Suppressor macrophage treated with lipopolysaccharide for 1 hour (primary cell): ENCODE data around the gene ERC1.
A peak's percentile ranks its signal among the peaks of the same experiment; 100 is the strongest.

Source experiments
- DNase-seq, 3 donors: peaks; one replicate each; pipeline ENCODE4 v3.0.0-alpha.2; 2020 to 2022

The ERC1 gene

DNA sequence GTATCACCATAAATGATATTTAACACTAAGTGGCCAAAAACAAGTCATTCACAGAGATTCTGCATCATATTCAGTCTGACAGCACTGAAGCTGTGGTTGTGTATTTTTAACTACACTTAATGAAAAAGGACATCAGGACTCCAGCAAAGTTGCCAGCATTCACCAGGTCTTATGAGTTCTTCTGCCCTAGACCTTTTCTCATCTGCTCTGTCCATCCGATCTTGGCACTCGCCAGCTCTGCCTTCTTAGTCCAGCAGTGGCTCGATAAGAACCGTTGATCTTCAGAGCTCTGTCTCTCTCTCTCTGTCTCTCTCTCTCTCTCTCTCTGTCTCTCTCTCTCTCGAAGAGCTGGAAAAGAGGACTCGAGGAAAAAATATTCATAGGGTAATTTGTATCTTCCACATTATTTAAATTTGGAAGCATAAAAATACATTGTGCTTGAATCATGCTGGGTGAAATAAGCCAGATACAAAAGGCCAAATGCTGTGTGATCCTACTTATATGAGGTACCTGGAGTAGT, 371.2 kb downstream of the ERC1 start:
- DNase-seq: no peak

DNA sequence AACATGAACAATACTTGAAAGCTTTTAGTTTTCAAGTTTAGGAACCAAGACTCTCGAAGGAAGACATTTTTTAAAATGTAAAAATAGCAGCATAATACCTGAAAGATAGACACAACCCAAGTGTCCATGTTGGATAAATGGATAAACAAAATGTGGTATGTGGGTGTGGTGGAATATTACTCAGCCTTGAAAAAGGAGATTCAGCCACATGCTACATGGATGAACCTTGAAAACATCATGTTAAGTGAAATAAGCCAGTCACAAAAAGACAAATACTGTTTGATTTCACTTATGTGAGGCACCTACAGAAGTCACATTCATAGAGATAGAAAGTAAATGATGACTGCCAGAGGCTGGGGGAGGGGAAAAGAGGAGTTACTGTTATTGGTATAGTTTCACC, 374.7 kb downstream of the ERC1 start:
- no peak for DNase-seq

DNA sequence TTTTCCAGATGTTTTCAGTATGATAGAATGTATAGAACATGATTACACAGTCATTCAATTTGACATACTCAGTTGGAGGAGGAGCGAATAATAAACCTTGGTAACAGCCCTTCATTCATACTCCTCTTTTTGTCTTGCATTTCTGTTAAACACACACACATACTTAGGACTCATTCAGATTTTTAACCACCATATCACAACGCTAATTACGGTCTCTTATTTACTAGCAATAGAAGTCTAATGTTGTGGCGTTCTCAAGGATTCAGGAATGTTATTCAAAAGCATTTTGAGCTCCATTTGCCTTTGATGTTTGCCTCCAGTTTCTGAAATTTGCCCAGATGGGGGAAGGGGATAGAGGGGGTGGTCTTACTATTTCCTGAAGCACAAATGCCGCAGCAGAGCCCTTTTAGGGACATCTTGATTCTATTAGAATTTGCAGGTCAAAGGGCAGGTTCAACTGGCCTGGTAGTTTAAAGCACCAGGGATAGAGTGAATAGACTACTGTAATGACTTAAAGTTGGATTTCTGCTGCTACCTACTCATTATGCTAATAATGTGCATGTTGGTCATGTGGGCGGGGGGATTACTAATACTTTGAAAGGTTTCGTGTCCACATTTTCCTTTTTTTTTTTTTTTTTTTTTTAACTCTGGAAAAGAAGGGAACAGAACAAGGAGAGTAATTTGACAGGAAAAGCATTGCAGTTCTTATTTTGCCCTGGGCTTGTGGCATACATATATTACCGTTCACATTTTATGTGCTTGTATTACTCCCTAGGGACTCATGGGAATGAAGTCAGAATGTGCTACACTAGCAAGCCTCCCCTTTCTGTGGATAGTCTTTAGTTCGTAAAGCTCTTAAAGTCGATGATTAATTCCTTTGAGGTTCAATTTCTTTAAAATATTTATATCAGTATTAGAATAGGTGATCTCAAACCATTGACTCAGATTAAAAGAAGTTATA, 376.6 kb downstream of the ERC1 start:
- peak; percentile 27 to 60 (median 48) for DNase-seq

DNA sequence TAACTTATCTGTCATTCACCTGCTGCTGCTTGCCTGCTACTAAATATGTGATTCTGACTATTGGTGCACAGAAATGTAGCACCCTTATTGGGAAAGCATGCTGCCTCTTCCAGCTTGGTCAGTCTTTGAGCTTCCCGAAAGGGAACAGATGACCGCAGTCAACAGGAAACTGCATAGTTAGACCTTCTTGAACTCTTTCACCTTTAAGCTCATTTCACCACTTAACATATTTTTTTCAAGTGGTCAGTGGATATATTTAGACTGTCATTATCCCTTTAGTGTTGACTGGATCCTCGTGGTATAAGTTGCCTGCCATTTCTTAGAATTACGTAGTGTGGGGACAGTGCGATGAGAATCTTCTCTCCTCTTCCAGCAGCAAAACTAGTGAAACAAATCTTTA, 378.4 kb downstream of the ERC1 start:
- no peak for DNase-seq

DNA sequence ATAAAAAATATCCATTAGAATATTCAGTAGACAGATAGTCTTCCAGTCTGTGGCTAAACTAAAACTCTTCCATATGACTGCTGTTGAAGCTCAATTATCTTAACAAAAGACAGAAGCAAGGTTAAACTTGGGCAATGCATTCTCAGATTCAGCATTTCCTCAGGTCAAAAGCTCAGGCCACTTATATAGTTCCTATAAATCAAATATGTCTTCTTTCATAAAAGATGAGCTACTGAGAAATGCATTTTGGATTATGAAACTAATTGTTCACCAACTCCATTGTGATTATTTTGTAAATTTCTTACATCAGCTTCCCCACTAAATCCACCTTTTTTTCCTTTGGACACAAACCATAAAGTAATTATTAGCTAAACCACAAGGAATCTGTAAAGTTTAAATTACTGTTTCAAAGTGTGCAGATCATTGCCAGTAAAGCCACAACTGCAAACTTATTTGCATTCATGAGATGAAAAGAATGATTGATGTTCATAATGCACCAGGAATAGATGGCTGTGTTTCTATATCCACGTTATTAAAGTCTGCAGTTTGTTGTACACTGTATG, 379.0 kb downstream of the ERC1 start:
- DNase-seq: no peak

DNA sequence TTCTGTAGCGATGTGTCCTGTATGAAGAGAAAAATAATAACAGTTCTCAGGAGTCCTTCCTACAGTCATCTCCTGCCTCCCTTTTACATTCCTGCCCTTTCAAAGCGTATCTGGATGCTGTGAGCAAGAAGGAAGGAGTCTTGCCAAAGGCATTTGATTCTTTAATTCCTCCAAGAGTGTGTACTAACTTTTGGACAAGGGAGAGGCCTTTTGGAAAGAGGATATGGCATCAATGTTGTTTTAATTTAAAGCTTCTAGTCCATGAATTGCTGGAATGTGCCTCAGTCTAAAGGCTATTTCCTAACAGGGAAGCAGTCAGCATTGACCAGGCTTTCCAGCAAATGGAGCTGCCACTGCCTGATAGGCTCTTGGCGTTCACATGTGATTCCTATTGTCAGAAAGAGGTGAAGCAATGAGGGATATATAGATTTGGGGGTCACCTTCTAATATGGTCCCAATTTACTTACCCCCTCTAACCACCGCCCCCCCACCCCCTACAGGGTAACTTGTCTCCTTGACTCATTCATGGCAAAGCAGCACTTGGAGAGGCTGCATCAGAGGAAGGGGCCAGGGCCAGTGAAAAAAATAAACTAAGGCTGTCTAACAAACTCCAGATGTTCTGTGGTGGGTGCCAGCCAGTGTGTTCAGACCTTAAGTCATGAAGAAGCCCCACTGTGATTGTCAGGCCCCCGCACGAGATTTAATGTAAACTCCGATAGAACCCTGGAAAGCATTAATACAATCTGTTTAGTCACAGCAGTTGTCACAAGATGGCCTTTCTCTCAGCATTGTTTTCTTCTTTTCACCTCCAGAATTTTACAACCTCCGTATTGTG, 383.1 kb downstream of the ERC1 start:
- DNase-seq: no peak

DNA sequence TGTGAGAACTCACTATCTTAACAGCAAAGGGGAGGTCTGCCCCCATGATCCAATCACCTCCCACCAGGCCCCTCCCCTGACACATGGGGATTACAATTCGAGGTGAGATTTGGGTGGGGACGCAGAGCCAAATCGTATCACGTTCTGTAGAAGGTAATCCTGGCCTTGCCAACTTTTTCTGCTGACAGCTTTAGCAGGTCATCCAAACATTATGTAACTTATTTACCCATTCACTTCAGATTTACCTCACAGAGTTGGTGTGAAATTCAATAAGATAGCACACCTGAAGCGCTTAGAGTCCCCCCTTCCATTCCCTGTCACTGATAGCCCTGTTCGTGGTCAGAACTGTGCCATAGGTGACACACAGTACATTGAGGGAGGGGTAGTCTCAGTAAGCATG, 384.3 kb downstream of the ERC1 start:
- DNase-seq: no peak

DNA sequence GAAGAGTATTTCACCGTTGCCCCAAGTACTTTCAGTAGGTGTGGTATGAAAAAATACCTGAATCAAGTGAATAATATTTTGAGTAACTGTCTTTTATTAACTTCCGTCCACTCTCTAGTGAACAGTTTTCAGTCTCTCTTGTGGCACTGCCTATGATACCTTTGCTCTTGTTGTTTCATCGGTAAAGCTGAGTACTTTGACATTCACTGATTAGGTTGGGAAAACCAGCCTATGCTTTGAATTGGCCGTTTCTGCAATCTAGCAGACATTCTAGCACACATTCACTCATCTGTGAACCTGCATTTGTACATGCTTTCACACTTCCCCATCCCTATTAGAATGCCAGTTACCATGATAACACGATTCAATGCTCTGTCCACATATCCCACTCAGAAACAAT, 386.1 kb downstream of the ERC1 start:
- DNase-seq: no peak

DNA sequence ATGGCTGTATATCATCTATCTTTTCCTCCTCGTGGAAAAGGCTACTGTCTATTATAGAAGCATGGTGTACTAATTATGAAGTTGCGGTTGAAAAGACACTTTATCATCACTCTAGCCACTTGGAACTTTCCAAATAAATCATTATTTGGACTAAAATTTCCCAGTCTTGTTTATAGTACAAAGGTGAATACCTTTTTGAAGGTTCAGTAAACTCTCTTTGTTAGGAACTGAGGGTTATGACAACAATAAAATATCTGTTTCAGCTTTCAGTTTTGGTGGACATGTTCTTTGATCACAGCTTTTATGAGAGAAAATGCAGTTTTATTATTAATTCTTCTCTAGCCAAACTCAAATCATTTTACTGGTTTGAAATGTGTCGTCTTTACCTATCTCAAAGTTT, 386.7 kb downstream of the ERC1 start:
- DNase-seq: no peak

DNA sequence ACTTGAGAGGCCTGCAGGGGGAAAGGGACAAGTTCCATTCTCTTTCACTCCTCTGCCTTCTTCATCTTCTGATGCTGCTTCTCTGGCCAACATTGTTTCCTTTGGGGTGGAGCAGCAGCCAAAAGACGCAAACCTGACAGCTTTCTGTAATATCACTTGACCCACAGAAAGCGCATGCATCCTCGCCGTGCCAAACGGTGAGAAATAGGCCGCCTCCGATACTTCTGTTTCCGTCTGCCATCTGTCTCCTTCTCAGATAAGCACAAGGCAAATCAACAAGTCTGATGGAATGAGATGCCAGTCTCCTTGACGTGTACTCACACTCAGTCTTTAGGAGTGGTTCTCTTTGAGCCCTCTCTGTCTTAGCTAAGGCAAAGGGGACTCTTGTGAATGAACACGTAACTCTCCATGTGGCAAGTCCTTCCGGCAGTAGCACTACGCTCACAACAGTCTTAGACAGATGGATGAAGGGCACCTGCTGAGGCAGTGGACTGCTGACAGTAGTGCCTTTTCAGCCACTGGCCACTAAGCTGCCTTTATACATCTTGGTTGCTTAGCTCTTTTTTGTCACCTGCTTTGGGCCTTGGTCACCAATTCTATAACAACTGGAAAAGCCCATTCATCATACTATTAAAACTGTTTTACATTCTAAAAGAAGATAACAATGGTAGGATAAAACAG, 389.3 kb downstream of the ERC1 start:
- no peak for DNase-seq

DNA sequence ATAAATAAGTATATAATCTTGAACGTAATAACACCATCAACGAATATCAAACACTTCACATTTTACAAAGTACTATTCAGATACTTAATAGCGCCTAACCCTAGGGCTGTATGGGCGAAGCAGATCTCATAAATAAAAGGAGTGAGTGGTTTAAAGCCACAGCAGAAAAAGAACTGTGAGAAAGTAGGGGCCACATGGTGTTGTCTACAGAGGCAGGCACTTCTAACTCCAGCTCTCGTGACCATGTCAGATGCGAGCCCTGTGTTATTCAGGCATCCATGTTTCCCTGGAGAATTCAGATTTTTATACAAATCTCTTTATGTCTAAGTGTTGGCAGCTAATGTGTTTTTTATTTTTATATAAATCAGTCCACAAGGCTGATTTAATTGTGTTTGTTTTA, 391.1 kb downstream of the ERC1 start:
- no peak for DNase-seq

DNA sequence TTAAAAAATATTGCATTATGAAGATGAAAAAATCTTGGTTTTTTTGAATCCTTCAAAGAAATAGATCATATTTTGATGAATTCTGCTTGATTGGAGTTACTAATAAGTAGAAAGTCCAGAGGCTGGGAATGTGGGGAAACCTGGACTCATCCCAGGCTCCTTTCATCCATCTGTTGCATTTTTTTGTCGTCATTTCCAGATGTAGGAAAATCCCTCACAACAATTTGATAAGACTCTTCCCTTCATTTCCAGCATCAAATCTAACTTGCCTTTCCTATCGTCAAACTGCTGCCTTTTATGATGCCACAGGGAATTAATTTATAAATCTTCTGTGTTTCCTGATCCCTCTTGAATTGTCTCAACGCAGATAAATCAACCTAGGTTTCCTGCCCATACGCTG, 391.8 kb downstream of the ERC1 start:
- no peak for DNase-seq

DNA sequence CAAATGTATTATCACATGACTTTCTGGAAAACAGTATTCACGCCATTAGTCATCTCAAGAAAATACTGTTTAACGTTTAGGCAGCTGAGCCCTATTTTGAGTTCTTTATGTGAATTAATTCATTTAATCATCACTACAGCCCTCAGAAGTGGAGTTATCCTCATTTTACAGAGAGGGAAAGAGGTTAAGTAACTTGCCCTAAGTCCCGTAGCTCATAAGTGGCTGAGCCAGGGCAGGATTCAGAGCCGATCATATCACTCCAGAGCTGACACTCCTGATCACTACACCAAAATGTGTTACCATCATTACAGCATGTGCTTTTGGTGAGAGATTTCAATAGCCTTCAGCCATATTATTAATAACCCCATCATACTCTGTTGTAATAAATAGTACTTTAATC, 392.7 kb downstream of the ERC1 start:
- DNase-seq: peak in 1 of 3 donors; percentile 11

DNA sequence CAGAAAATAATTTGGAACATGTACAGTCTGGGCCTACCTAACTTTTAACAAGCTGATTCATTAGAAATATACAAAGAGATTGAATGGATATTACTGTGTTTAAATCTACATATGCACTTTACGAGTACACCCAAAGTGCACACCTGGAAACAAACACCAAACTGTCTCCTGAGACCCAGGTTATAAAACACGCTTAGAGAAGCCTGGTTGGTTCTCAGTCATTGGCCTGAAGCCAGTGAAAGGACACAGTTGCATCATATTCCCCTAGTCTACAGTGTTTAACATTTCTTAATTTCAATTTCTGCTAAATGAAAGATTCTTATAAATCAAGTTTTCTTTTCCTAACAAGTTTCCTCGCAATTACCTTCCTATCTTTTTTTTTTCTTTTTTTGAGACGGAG, 393.9 kb downstream of the ERC1 start:
- no peak for DNase-seq

DNA sequence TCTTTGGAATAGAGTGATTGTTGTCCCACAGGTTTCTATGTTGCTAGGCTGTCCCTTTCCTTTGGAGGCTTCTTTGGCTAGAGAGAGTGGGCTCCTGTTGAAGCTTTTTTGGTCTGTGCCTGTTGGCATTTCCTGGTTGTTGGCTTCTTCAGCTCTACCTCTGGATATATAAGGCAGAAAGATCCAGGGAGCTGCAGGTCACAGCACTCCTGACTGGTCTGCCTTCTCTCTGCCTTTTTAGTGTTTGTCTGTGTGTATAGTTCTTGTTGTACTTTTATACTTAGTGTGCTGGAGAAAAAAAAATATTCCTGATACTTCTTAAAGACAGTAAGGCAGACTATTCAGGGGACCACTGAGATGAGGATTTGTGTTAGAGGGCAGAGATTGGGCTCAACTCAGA, 400.7 kb downstream of the ERC1 start:
- DNase-seq: no peak

DNA sequence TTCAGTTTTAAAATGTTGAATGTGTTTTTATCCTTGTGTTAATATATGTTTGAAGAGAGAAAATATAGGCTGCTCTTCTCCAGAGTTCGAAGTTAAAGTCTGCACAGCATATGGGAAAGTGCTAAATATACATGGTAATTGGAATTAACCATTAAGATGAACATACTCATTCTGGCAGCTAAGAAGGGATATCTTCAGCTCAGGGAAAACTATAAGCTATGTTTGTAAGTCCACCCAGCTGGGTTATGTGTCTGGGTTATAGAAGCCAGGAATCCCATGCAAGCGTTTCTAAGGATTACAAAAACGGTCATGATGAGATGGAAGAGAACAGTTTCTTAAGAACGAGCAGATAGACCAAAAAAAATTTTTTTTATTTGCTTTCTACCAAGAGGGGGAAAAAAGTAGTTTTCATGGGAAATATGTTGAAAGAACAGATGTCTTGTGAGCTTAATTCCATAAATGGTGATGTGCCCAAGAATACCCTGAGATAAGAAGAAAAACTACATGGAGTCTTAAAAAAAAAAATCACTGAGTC, 404.5 kb downstream of the ERC1 start:
- DNase-seq: no peak

DNA sequence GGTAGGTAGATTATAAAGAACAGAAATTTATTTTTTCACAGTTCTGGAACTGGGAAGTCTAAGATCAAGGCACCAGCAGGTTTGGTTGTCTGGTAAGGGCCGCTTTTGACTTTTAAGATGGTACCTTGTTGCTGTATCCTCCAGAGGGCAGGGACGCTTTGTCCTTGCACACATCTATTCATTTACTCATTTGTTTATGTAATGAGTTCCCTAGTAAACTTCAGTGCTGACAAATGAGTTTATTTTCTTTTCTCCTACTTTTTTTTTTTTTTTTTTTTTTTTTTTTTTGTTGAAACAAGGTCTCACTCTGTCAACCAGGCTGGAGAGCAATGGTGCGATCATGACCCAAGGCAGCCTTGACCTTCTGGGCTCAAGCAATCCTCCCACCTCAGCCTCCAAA, 407.6 kb downstream of the ERC1 start:
- DNase-seq: no peak

DNA sequence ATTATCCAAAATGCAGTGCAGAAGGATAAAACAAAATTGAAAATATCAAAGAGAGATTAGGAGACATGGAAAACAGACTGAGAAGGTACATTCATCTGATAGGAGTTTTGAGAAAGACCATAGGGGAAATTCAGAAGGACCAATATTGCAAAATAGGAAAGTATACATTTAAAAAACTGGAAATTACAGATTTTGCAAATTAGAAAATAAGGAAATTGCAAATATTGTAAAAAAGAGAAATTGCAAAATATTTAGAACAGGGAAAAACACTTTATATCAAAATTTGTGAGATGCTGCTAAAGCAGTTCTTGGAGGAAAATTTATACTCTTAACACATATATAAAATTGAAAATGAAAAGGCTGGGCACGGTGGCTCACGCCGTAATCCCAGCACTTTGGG, 410.9 kb downstream of the ERC1 start:
- peak; percentile 21 to 80 (median 78) for DNase-seq

DNA sequence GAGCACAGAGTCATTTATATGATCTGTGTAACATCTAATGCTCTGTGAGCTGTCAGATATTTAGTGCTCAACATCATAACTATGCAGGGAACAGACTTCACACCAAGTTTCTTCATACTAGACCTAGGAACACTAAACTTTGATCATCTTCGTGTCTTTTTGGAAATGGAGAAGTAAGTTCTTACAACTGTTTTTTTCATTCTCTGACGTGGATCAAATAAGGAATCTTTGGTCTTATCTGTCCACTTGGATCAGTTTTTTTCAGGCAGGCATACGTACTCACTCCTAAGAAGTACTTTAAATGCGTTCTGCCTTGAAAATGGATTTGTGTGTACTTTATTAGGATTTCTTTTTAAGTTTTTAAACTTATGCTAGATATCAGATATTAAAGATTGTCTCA, 412.4 kb downstream of the ERC1 start:
- DNase-seq: peak in 1 of 3 donors; percentile 28

DNA sequence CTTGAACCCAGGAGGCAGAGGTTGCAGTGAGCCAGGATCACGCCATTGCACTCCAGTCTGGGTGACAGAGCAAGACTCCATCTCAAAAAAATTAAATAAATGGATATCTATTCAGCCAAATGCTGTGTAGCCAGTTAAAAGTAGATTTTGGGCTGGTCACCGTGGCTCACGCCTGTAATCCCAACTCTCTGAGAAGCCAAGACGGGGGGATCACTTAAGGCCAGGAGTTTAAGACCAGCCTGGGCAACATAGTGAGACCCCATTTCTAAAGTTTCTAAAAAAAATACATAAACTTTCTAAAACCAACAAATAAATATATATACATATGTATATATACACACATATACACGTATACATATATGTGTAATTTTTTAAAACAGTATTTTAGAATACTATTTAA, 414.6 kb downstream of the ERC1 start:
- DNase-seq: no peak

DNA sequence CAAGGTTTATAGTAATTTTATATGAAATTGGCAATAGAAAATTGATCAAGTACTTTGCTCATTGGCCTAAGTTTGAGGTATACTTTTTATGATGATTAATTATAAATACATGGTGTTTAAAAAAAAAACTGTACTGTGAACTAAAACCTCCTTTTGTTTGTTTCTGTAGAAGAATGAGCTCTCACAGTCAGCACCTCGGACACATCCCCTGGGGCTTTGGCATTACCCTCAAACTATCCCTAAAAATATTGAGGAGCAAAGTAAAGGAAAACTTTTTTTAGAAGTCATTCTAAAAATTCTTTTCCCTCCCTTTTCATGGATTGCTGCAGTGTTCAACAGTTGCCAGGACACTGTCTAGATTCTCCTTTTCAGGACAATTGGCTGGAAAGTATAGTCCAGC, 419.8 kb downstream of the ERC1 start:
- DNase-seq: no peak

DNA sequence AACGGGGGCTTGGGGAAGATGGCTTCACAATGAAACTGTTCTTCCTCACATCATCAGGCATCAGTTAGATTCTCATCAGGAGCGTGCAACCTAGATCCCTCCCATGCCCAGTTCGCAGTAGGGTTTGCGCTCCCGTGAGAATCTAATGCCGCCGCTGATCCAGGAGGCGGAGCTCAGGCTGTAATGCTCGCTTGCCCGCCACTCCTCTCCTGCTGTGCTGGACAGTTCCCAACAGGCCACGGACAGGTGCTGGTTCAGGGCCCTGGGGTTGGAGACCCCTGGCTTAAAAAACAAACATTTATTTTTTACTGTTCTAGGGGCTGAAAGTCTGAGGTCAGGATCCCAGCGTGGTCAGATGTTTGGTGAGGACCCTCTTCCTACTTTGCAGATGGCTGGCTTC, 422.9 kb downstream of the ERC1 start:
- DNase-seq: no peak

DNA sequence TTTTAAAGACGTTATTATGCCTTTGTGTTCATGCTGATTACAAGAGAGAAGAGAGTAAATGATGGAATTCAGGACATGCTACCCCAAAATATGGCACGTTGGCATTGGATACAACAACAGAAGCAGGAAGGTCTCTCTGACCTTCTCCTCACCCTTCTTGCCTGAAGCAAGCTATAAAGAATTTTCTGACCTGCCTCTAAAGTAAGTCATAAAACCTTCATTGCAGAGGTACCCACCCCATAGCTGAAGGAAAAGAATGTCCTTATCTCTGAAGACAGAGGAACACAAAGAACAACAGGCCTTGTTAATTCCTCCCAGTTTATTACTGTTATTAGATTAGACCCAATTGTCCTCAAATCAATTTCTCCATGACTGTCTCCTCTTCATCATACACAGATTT, 427.1 kb downstream of the ERC1 start:
- no peak for DNase-seq
